Skeletal muscle cell (primary cell): ENCODE results near the gene BAZ2B.

Source experiments
- DNase-seq: peaks from one replicate; pipeline ENCODE4 v3.0.0-alpha.2; 2010; ENCODE audit warnings: low read depth
- H3K4me3 ChIP-seq: 2 replicates; pipeline ENCODE4 v1.5.1; 2011; ENCODE audit warnings: low read depth, mild to moderate bottlenecking, control low read depth, low read length, moderate library complexity

Gene BAZ2B

DNA sequence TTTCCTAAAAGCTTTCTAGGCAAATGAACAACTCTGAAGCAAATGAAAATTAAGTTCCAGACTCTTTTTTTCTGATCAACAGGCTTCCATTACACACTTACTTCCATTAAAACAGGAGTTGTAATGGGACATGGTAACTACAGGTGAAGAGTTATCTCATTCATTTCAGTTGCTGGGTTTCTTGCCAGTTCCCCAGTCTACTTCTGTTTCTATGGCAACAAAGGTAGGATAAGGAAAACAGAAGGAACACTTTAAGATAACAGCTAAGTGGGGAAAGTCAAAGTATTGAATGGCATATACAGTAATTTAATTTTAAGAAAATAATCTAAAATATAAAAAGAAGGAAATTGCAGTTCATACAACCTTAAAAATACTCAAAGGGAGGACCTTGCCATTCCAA, 25.1 kb downstream of the BAZ2B start:
- DNase-seq: no peak
- no peak overlapping the region for H3K4me3 ChIP-seq

DNA sequence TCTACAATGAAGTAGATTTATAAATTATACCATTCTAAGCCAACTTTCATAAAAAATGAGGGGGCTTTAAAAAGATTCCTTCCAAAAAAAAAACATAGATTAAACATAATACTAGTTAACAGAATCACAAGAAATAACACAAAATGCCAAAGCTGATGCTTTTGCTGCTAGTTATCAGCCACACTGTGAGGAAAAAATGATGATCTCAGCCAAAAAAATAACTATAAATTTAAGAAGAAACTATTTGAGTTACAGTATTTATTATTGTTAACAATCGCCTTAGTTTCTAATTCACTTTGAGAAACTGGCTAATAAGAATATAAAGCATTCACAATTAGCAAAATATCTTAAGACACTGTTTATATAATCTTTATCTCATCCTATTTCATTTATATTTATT, 27.1 kb downstream of the BAZ2B start:
- DNase-seq: no peak
- H3K4me3 ChIP-seq: no peak overlapping the region

DNA sequence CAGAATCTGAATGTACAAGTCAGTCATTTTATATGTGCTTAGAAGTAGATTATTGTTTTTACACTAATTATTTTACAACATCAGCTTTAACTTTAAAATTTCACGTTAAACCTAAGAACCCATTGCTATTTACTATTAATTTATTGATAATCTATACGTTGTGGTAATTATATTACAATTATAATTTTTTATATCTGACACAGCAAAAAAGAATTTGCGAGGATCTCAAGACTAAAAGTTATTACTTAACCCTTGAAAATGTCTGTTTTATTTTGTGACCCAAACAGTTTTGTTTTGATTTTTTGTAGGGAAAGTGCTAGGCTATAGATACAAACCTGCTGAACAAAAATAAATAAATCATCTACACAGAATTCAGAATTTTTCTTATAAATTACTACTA, 30.3 kb downstream of the BAZ2B start:
- no peak overlapping the region for H3K4me3 ChIP-seq
- no peak for DNase-seq

DNA sequence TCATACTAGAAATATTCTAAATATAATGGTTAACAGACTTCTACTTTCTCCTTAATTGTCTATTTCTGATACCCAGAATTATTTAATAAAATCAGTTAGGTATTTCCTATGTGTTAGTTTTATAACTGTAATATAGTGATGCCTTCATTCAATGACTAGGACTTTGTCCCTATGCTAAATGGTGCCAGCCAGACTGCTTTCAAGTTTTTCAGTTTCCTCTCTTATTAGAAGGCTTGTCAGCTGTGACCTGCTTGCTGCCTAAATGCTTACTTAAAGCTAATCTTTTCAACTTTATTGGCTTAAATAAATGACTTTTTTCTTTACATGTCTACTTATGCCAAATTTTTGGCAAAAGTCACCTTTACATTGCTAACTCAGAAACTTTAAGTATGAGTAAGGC, 30.7 kb downstream of the BAZ2B start:
- no peak overlapping the region for H3K4me3 ChIP-seq
- DNase-seq: no peak

DNA sequence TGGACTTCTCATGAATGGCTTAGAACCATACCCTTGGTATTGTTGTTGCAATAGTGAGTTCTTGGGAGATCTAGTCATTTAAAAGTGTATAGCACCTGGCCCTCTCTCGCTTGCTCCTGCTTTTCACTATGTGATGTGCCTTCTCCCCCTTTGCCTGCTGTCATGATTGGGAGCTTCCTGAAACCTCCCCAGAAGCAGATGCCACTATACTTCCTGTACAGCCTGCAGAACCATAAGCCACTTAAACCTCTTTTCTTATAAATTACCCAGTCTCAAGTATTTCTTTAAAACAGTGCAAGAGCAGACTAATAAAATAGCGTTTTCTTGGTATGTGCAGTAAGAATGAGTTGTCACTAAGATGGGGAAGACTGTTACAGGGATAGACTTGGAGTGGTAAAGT, 31.6 kb downstream of the BAZ2B start:
- no peak overlapping the region for H3K4me3 ChIP-seq
- DNase-seq: no peak

DNA sequence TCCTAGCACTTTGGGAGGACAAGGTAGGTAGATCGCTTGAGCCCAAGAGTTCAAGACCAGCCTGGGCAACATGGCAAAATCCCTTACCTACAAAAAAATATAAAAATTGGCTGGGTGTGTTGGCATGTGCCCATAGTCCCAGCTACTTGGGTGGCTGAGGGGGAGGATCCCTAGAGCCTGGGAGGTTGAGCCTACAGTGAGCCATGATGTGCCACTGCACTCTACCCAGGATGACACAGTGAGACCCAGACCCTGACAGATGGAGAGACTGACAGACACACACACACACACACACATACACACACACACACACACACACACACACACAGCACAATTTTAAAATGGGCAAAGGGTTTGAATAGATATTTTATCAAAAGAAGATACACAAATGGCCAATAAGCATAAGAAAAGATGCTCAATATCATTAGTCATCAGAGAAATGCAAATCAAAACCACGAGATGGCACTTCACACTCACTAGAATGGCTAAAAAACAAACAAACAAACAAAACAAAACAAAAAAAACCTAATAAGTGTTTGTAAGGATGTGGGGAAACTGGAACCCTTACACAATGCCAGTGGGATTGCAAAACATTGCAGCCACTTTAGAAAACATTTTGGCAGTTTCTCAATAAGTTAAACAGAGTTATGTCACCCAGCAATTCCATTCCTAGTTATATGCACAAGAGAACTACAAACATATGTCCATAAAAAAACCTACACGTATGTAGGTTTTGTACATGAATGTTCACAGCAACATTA, 42.3 kb downstream of the BAZ2B start:
- no peak overlapping the region for H3K4me3 ChIP-seq
- DNase-seq: peak; percentile 39

DNA sequence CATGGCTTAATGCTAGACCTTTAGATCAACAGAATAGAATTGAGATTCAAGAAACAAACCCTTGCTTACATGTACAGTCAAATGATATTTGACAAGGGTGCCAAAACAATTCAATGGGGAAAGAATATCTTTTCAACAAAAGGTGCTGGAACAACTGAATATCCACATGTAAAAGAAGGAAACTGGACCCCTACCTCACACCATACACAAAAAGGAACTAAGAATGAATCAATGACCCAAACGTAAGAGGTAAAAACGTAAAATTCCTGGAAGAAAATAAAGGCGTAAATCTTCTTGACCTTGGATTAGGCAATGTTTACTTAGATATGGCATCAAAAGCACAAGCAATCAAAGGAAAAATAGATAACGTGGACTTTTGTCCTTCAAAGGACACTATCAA, 43.1 kb downstream of the BAZ2B start:
- DNase-seq: no peak
- no peak overlapping the region for H3K4me3 ChIP-seq

DNA sequence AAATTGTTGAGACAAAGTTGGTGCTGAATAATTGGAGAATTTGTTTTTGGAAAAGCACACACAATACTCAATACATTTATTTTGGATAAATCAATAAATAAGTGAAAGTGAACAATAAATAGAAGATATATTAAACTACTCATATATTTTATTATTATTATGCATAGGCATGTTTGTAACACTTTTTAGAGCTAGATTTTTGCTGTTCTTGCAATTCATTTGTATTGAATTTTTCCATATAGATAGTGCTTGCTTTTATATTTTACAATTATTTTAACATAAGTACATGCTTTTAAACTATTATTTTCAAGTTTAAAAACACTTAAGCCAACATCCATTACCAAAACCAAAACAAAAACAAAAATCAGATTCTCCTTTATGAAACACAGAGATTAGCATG, 43.9 kb downstream of the BAZ2B start:
- no peak for DNase-seq
- no peak overlapping the region for H3K4me3 ChIP-seq

DNA sequence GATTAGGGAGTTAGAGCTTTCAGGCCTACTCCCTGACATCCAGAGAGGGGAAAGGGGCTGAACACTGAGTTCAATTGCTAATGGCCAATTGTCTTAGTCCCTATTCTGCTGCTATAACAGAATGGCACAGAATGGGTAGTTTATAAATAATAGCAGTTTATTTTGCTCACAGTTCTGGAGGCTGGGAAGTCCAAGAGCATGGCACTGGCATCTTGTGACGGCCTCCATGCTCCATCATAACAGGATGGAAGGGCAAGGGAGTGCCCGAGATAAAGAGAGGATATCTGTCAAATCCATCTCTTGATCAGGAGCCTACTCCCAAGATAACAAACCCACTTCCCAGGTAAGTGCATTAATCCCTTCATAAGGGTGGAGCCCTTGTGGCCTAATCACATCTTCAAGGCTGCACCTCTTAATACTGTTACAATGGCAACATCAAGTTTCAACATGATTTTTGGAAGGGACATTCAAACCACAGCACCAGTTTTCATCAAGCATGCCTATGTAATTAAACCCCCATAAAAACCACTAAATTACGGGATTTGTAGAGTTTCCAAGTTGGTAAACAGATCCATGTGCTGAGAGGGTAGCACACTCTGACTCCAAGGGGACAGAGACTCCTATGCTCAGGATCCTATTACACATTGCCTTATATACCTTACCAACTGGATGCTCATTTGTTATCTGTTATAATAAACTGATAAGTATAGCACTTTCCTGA, 44.6 kb downstream of the BAZ2B start:
- no peak for DNase-seq

DNA sequence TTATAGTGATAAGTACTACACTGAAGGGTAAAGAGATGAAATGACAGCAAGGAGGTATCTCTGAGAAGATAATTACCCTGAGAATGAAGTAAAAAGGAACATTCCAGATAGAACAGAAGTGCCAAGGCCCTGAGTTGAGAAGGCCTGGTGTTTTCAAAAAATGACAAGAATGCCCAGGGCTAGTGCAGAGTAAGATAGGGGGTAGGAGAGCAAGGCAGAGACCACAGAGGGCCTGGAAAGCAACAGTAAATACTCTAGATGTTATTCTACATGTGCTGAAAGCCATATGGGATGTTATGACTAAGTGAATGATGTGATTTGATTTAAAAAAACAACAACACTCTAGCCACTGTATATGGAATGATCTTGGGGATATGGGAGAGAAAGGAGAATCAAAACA, 52.3 kb downstream of the BAZ2B start:
- no peak overlapping the region for H3K4me3 ChIP-seq
- no peak for DNase-seq

More for the DNA sequence above, 44.6 kb downstream of the BAZ2B start:
- H3K4me3 ChIP-seq: no peak overlapping the region

DNA sequence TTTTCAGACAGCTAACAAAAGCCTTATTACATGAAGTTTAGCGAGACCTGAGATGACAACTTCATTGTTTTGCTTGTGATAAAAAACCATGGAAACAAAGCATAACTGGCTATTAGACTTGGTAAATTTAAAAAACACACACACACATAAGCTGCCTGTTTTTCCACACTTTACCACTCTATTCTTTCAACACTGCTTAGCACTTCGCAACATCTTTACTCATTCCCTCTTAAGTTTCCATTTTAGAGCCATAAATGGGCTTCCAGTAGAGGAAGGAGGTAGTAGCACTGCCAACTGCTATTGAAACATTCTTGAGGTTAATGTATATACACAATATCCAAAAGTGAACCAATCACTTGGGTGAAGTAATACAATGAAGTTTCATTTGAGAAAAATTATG, 54.1 kb downstream of the BAZ2B start:
- DNase-seq: peak; percentile 60
- H3K4me3 ChIP-seq: no peak overlapping the region

DNA sequence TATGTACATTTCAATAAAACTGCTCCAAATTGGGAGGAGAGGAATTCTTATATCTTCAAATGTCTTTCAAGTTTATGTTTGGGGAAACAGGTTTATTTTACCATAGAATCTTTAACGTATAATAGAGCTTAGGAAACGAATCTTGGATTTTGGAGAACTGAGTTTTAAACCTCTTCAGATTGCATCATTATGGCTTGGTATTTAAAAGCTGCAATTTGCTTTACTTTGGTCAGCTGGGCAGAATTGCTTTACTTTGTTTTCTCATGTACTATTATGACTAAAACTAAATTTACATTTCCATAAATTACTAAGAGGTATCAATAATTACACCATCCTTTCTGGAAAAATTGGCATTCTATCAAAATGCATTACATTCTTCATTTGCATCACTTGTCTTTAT, 54.6 kb downstream of the BAZ2B start:
- DNase-seq: no peak
- H3K4me3 ChIP-seq: no peak overlapping the region

DNA sequence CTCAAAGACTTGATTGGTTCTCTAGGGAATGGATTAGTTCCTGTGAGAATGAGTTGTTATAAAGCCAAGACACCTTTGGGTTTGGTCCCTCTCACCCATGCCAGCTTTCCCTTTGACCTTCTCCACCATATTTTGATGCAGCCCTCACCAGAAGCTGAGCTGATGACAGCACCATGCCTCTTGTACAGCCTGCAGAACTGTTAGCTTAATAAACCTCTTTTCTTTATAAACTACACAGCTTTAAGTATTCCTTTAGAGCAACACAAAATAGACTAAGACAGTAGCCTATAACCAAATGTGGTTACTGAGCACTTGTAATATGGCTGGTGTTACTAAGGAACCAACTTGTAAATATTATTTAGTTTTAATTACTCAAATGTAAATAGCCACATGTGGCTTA, 55.1 kb downstream of the BAZ2B start:
- no peak for DNase-seq
- H3K4me3 ChIP-seq: no peak overlapping the region

DNA sequence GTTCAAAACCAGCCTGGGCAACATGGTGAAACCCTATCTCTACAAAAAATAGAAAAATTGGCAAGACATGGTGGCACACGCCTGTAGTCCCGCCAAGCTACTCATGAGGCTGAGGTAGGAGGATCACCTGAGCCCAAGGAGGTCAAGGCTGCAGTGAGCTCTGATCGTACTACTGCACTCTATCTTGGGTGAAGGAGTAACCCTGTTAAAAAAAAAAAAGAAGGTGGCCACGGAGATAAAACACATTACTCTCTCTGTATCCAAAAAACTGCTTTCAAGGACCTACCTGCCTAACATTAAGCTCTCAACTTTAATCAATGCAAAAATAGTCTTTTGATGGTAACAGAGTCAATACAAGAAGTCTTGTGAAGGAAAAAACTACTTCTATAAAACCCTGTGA, 57.3 kb downstream of the BAZ2B start:
- DNase-seq: no peak
- no peak overlapping the region for H3K4me3 ChIP-seq

DNA sequence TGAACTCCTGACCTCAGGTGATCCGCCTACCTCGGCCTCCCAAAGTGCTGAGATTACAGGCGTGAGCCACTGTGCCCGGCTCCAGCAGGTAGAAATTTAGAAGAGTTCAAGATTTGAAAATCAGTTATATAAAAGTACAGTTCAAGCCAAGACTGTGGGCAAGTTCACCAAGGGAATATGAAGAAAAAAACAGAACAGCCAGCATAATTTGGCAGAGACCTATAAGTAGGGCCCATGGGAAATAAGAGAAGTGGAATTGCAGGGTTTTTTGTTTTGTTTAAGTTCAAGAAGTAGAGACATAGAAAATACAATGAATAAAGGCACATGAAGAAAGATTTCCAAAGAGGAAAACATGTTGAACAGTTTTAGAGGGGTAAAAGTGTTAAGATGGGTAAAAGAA, 57.9 kb downstream of the BAZ2B start:
- H3K4me3 ChIP-seq: no peak overlapping the region
- DNase-seq: no peak

DNA sequence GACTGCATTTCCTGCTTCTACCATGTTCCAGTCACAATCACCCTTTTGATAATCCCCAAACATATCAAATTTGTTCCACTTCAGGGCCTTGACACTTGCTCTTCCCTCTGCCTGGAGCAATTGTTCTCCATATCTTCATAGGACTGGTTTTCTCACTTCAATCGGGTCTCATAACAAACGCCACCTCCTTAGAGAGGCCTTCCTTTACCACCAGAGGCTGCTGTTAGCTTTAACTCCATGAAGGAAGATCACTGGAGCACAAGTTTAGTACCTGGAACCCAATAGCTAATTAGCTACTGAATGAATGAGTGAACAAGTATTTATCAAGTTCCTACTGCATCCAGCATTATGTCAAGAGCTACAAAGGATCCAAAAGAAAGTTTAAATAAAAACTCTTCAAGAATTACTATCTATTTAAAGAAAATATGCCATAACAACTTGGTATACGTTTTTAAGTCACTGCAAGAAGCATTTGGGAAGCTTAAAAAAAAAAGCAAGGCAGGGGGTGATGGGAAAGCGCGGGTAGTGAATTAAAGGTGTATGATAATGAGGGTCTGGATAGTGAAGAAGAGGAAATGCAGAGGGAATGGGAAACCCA, 58.8 kb downstream of the BAZ2B start:
- no peak overlapping the region for H3K4me3 ChIP-seq
- no peak for DNase-seq

DNA sequence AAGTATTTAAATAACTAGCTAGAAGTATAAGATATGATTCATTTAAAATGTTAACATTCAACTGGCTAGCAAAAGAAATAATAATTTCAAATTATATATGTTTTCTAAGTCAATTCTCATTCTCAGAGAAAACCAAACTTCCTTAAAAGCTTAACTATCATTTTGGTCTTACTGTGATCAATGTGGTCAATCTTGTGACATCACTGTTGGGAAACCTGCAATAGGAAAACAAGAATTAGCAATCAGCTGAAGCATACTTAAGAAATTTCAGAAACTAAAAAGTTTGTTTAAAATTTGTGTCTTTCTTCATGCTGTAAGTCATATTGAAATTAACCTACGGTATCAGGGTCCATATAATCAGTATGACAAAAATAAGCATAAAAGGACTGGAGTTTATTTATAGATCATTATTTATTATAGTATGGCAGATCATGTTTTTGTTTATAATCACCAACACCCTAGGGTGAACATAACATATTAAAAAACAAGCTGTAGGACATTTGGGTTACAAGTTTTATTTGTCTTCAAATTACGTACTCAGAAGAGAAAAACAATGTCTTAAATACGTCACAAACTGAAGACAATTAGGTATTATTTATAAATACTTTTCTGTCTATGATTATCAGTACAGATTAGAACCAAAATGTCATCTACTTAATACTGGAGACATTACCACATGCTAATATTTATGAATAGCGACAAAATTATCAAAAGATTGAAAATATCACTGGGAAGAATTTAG, 60.5 kb downstream of the BAZ2B start:
- no peak for DNase-seq
- no peak overlapping the region for H3K4me3 ChIP-seq

DNA sequence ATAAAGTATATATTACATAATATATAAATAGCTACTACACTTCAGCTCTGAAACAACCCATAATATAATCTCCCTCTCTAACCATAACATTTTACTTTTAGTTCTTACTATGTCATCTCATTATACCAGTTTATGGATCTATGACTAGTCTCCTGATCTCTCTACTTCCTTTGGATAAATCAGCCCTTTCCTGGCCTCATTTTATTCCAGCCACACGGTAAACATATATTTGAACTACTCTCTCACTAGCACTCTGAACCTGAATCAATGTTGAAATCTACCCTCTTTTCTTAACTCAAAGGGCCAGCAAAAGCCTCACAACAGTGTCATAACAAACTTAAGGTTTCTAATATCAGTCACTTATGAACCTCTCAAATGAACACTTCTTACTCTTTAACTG, 62.6 kb downstream of the BAZ2B start:
- no peak overlapping the region for H3K4me3 ChIP-seq
- DNase-seq: no peak

DNA sequence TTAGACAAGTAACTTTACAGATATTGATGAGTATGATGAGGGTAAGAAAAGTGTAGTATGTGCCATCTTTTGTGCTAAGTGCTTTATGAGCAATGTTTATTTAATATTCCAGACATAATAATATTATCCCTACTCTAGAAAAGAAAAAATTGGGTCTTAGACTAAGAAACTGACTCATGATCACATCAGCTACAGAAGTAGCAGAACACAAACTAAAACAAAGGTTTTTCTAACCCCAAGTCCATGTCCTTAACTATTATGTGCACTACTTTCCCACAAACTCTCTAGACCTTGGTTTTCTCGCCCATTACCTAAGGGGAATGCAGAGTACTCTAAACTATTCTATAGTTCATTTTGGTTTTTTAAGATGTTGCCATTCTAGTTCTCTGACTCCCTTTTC, 64.5 kb downstream of the BAZ2B start:
- no peak for DNase-seq
- no peak overlapping the region for H3K4me3 ChIP-seq

DNA sequence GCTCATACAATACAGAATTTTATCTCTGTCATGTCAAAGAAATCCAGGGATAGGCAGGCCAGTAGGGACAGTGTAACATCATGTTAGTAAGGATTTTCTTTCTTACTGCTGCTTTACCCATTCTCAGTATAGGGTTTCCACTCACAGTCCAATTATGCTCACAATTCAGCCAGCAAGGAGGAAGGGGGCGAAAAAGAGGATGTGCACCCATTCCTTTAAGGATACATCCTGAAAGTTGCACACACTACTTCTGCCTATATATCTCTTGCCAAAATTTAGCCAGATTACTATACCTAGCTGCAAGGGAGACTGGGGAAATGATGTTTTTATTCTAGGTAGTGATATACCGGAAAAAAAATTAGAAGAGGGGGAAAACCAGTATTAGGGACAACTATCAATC, 66.1 kb downstream of the BAZ2B start:
- H3K4me3 ChIP-seq: no peak overlapping the region
- no peak for DNase-seq
